HCT116 (cell line): ENCODE measurements around the gene PLS3. TPM values are rescaled to one million over a fixed set of nuclear protein-coding genes. Genes with fewer than 3 reads are reported as not detected.

Experiments used
- ATAC-seq: fragments of 200-7000 bp; cut with Tn5 transposase; 2 replicates; pipeline ENCODE4 v1.9.1; 2020; ENCODE audit warnings: mild to moderate bottlenecking, moderate library complexity
- BruUV-seq: library from RNA; stranded (reverse); fragments of 400-500 nt; replicated peaks from 2 replicates; lab custom pipeline; 2021; lab: Mats Ljungman, UMichigan
- CTCF ChIA-PET: fragments of 300-600 bp; sonication (Branson Sonifier 250); formaldehyde crosslinking; loops from one replicate; lab custom pipeline; 2021; ENCODE audit warnings: antibody characterized with exemption; lab: Charles Lee
- POLR2A ChIA-PET: fragments of 300-600, 350-600 bp; sonication (Branson Sonifier 250); formaldehyde crosslinking; loops from one replicate; lab custom pipeline; 2021; ENCODE audit warnings: antibody characterized with exemption; lab: Charles Lee
- RAD21 ChIA-PET, 2 experiments: fragments of 300-600 bp; sonication (Branson Sonifier 250); formaldehyde crosslinking; loops; one replicate each; lab custom pipeline; 2023; ENCODE audit warnings: low total read pairs in 2 of 2; ENCODE audit not compliant: uncharacterized antibody in 2 of 2, unreplicated experiment in 2 of 2, low non-redundant PET in 1 of 2; lab: Charles Lee
- DNase-seq: peaks from one replicate; pipeline ENCODE4 v3.0.0-alpha.2; 2010; ENCODE audit warnings: low read depth, low spot score
- H2AFZ ChIP-seq: fragments of 200-600 bp; shearing (Covaris generic), sonication (generic); 2 replicates; pipeline ENCODE4 v1.6.1; 2017; ENCODE audit warnings: low read depth, mixed run types, mixed read lengths, antibody characterized with exemption, low read length; ENCODE audit not compliant: poor library complexity, severe bottlenecking
- H3K27ac ChIP-seq: 2 replicates; pipeline ENCODE4 v1.5.1; 2012; ENCODE audit warnings: low read depth, low read length
- H3K27me3 ChIP-seq: fragments of 200-600 bp; sonication (generic); 2 replicates; pipeline ENCODE4 v1.6.1; 2016; ENCODE audit warnings: mixed run types, low read length, mixed read lengths; ENCODE audit not compliant: insufficient read depth
- H3K36me3 ChIP-seq, 2 experiments: fragments of 200-500 bp in 1 of 2; fragments of 200-600 bp in 1 of 2; sonication (Bioruptor generic) in 1 of 2; sonication (generic) in 1 of 2; 2 replicates each; pipeline versions ENCODE4 v1.5.1 to v1.6.1; 2014 to 2016; ENCODE audit warnings: low read length in 2 of 2, inconsistent platforms in 1 of 2, mixed read lengths in 1 of 2, mixed run types in 1 of 2; ENCODE audit not compliant: insufficient read depth in 2 of 2, control insufficient read depth in 1 of 2
- H3K4me1 ChIP-seq, 2 experiments: fragments of 200-600 bp in 1 of 2; sonication (generic) in 1 of 2; 2 replicates each; pipeline versions ENCODE4 v1.5.1 to v1.6.1; 2012 to 2017; ENCODE audit warnings: low read length in 2 of 2, inconsistent platforms in 1 of 2, mild to moderate bottlenecking in 1 of 2, mixed read lengths in 1 of 2, mixed run types in 1 of 2, moderate library complexity in 1 of 2; ENCODE audit not compliant: insufficient read depth in 2 of 2, control insufficient read depth in 1 of 2
- H3K4me2 ChIP-seq: fragments of 200-600 bp; sonication (generic); 2 replicates; pipeline ENCODE4 v1.6.1; 2017; ENCODE audit warnings: mixed run types, low read length, mixed read lengths
- H3K4me3 ChIP-seq, 2 experiments: fragments of 200-600 bp in 1 of 2; sonication (generic) in 1 of 2; replicated peaks in 1 of 2; 2 replicates each; pipeline ENCODE4 v1.5.1; 2011 to 2016; ENCODE audit warnings: low read length in 2 of 2, control low read depth in 1 of 2, low read depth in 1 of 2, mild to moderate bottlenecking in 1 of 2, mixed read lengths in 1 of 2, mixed run types in 1 of 2
- H3K79me2 ChIP-seq: fragments of 200-600 bp; sonication (generic); 2 replicates; pipeline ENCODE4 v1.6.1; 2017; ENCODE audit warnings: mild to moderate bottlenecking, mixed run types, low read length, moderate library complexity, mixed read lengths; ENCODE audit not compliant: insufficient read depth
- H3K9ac ChIP-seq: fragments of 200-600 bp; sonication (generic); 2 replicates; pipeline ENCODE4 v1.6.1; 2016; ENCODE audit warnings: low read length, mixed read lengths
- H3K9me2 ChIP-seq: fragments of 200-600 bp; sonication (generic), shearing (Covaris generic); 2 replicates; pipeline ENCODE4 v1.6.1; 2017; ENCODE audit warnings: mixed run types, mild to moderate bottlenecking, moderate library complexity; ENCODE audit not compliant: insufficient read depth
- H3K9me3 ChIP-seq, 2 experiments: fragments of 200-500 bp in 1 of 2; fragments of 200-600 bp in 1 of 2; sonication (Bioruptor generic) in 1 of 2; sonication (generic) in 1 of 2; 2 replicates each; pipeline ENCODE4 v1.6.1; 2014 to 2017; ENCODE audit warnings: low read length in 2 of 2, mixed read lengths in 2 of 2, inconsistent platforms in 1 of 2, low read depth in 1 of 2, mild to moderate bottlenecking in 1 of 2, mixed run types in 1 of 2, moderate library complexity in 1 of 2; ENCODE audit not compliant: control insufficient read depth in 1 of 2, insufficient read depth in 1 of 2
- H4K20me1 ChIP-seq: fragments of 200-600 bp; sonication (generic), shearing (Covaris generic); 2 replicates; pipeline ENCODE4 v1.6.1; 2017; ENCODE audit warnings: mixed run types, mild to moderate bottlenecking, moderate library complexity; ENCODE audit not compliant: insufficient read depth
- CBX3 ChIP-seq: IDR thresholded peaks from 2 replicates; pipeline ENCODE4 v1.6.1; 2012; ENCODE audit warnings: low read depth
- EZH2 ChIP-seq: fragments of 200-600 bp; sonication (generic); IDR thresholded peaks from 2 replicates; pipeline ENCODE4 v1.6.1; 2017; ENCODE audit warnings: antibody characterized with exemption, mixed run types
- FOSL1 ChIP-seq: IDR thresholded peaks from 2 replicates; pipeline ENCODE4 v1.6.1; 2012; ENCODE audit warnings: low read depth
- MAX ChIP-seq: IDR thresholded peaks from 2 replicates; pipeline ENCODE4 v1.6.1; 2012
- POLR2A ChIP-seq: IDR thresholded peaks from 2 replicates; pipeline ENCODE4 v1.7.0; 2011; ENCODE audit warnings: borderline replicate concordance; ENCODE audit not compliant: insufficient read depth, insufficient read length; ENCODE audit errors: extremely low read depth
- ZBTB33 ChIP-seq: IDR thresholded peaks from 2 replicates; pipeline ENCODE4 v1.6.1; 2011; ENCODE audit warnings: mild to moderate bottlenecking, low read length, moderate library complexity; ENCODE audit not compliant: insufficient replicate concordance; ENCODE audit errors: extremely low read depth
- intact Hi-C: fragments of 100-400 bp; cut with micrococcal nuclease; formaldehyde crosslinking; loops from 2 replicates; pipeline ENCODE4 v1.10.0; 2022
- total RNA-seq: library from RNA; stranded (reverse); gene quantifications from one replicate; pipeline ENCODE4 v1.2.1, GENCODE V29; 2021; ENCODE audit not compliant: unreplicated experiment

Gene PLS3
- total RNA-seq, 1 experiment from 2014 or later: 50.8 TPM

GRCh38 chrX:115533485-115533884 lies 27.5 kb upstream of the PLS3 start:
- no TSS peak for BruUV-seq
- ATAC-seq (no peak), DNase-seq (no peak)
- Histone ChIP-seq H3K4me1 (no peaks in the 10 kb centered on the region), H3K9me2 (no peaks in the 10 kb centered on the region), H3K4me2 (no peak overlapping the region), H3K27ac (no peak overlapping the region), H2AFZ (no peak overlapping the region), H3K79me2 (no peaks in the 10 kb centered on the region), H3K9me3 (no peaks in the 10 kb centered on the region), H3K4me3 (no peak overlapping the region), H3K36me3 (no peaks in the 10 kb centered on the region), H3K27me3 (no peaks in the 10 kb centered on the region), H3K9ac (no peak overlapping the region), H4K20me1 (no peaks in the 10 kb centered on the region)
- ChIA-PET POLR2A (no interaction called here), CTCF (no interaction called here), RAD21 (no interaction called here)
- no peak for TF ChIP-seq FOSL1
- no peak for TF ChIP-seq EZH2
- TF ChIP-seq POLR2A: no peak
- TF ChIP-seq MAX: no peak
- intact Hi-C loops: no loop called here

GRCh38 chrX:115534383-115534782 lies 26.6 kb upstream of the PLS3 start:
- intact Hi-C loops: no loop called here
- no peaks in the 10 kb centered on the region for H3K36me3 ChIP-seq
- no peak for TF ChIP-seq ZBTB33
- TF ChIP-seq CBX3: no peak
- no peaks in the 10 kb centered on the region for H4K20me1 ChIP-seq
- BruUV-seq: no TSS peak
- H3K4me1 ChIP-seq: no peaks in the 10 kb centered on the region
- no peak overlapping the region for H2AFZ ChIP-seq
- H3K4me3 ChIP-seq: no peak overlapping the region
- H3K9me3 ChIP-seq: no peaks in the 10 kb centered on the region
- ChIA-PET CTCF (no interaction called here), RAD21 (no interaction called here), POLR2A (no interaction called here)
- DNase-seq: no peak
- no peaks in the 10 kb centered on the region for H3K27me3 ChIP-seq
- no peak overlapping the region for H3K4me2 ChIP-seq
- H3K9me2 ChIP-seq: no peaks in the 10 kb centered on the region
- no peak overlapping the region for H3K9ac ChIP-seq
- no peak for ATAC-seq
- H3K27ac ChIP-seq: no peak overlapping the region
- H3K79me2 ChIP-seq: no peaks in the 10 kb centered on the region
